NB4 (cell line): ENCODE measurements around the gene AFAP1.

Experiments
- DNase-seq: peaks from one replicate; pipeline ENCODE4 v3.0.0; 2010; ENCODE audit warnings: low read depth
- H3K4me3 ChIP-seq: one replicate; pipeline ENCODE4 v1.5.1; 2011; ENCODE audit warnings: mild to moderate bottlenecking, low read depth, low read length, moderate library complexity
- MYC ChIP-seq: IDR thresholded peaks from 2 replicates; pipeline ENCODE4 v1.6.1; 2011; ENCODE audit warnings: low read depth, low read length
- POLR2A ChIP-seq: IDR thresholded peaks from 2 replicates; pipeline ENCODE4 v1.6.1; 2011; ENCODE audit warnings: mild to moderate bottlenecking; ENCODE audit not compliant: insufficient read length; ENCODE audit errors: extremely low read depth
- TF ChIP-seq, protein P1 (sequence below): IDR thresholded peaks from one replicate; pipeline ENCODE4 v1.5.1; 2012; ENCODE audit warnings: low read depth, low read length
- TF ChIP-seq, protein P2 (sequence below): IDR thresholded peaks from 2 replicates; pipeline ENCODE4 v1.6.1; 2011; ENCODE audit warnings: low read depth, low read length

The AFAP1 gene

DNA sequence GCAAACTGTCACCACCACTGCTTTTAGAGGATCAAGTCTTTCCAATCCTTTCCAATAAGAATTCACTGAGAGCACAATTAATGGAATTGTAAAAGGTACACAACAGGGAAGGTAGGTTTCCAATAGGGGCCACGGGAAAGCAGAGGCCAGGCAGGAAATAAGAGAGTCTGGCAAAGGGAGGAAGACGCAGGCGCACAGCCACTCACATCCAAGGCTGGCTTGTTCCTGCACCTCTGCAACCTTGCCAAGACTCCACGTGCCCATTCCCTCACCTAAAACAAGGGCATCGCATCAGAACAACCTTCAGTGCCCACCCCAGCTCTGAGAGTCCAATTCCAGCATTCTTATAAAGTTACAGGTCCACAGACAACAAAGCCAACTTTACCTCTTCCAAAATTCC lies 81.2 kb downstream of the AFAP1 start:
- no peak for DNase-seq
- H3K4me3 ChIP-seq: no peak overlapping the region
- TF ChIP-seq, protein P1, sequence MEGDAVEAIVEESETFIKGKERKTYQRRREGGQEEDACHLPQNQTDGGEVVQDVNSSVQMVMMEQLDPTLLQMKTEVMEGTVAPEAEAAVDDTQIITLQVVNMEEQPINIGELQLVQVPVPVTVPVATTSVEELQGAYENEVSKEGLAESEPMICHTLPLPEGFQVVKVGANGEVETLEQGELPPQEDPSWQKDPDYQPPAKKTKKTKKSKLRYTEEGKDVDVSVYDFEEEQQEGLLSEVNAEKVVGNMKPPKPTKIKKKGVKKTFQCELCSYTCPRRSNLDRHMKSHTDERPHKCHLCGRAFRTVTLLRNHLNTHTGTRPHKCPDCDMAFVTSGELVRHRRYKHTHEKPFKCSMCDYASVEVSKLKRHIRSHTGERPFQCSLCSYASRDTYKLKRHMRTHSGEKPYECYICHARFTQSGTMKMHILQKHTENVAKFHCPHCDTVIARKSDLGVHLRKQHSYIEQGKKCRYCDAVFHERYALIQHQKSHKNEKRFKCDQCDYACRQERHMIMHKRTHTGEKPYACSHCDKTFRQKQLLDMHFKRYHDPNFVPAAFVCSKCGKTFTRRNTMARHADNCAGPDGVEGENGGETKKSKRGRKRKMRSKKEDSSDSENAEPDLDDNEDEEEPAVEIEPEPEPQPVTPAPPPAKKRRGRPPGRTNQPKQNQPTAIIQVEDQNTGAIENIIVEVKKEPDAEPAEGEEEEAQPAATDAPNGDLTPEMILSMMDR: no peak
- TF ChIP-seq POLR2A (no peak), MYC (no peak)
- TF ChIP-seq, protein P2, sequence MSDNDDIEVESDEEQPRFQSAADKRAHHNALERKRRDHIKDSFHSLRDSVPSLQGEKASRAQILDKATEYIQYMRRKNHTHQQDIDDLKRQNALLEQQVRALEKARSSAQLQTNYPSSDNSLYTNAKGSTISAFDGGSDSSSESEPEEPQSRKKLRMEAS: no peak

DNA sequence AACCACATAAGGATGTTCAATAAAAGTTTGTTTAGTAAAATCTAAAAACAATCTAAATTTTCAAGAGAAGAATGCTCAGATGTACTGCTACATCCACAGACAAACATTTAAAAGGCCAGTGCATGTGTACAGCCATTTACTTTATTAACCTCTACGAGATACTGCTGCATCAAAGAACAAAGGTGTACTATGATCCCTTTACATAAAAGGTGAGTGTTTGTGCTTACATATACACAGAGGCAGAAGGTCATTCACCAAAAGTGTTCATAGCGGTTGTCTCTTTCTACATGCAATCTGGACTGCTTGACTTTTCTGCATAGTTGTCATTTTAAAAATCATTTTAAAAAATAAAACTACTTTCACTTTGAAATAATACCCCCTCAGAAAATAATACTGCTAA lies 81.7 kb downstream of the AFAP1 start:
- TF ChIP-seq POLR2A (no peak), MYC (no peak)
- TF ChIP-seq, protein P2: no peak
- TF ChIP-seq, protein P1: no peak
- no peak overlapping the region for H3K4me3 ChIP-seq
- no peak for DNase-seq

DNA sequence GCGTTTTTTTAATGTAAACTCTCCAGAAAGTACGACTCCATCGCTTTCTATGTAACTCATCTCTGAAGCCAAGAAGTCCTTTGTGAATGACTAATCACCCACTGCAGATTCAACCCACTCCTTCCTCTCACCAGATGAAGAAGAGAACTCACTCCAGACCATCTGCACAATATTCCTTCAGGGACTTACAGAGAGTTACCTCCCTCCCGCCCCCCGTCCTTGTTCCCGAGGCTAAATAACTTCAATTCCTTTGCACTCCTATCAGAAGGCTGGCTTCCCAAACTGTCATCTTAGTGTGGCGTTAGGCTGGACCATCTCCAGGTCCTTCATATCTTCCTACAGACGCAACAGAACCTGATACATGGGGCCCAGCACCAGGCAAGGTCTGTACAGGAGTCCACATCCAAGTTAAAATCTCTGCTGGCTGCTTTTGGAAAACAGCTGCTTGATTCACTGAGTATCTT lies 82.4 kb downstream of the AFAP1 start:
- TF ChIP-seq POLR2A (no peak), MYC (no peak)
- TF ChIP-seq, protein P1: no peak
- no peak for DNase-seq
- H3K4me3 ChIP-seq: no peak overlapping the region

DNA sequence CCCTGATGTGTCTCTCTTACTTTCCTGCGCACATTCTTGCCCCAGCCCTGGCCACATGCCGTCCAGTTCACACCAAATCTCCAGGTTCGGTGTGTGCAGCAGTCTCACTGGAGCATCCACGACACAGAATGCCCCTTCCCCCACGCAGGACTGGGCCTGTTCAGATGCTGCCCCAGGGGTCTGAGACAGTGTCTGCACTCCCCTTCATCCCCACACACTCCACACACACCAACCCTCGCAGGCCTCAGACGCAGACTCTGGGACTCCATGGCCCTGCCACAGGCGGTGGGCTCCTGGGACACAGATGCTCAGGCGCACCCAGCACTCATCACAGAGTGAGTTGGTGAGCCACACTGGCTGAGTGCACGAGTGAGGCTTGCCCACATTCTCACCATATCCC lies 83.9 kb downstream of the AFAP1 start:
- H3K4me3 ChIP-seq: no peak overlapping the region
- DNase-seq: no peak
- TF ChIP-seq MYC: no peak
- TF ChIP-seq POLR2A: no peak
- TF ChIP-seq, protein P2: no peak
- TF ChIP-seq, protein P1: no peak

DNA sequence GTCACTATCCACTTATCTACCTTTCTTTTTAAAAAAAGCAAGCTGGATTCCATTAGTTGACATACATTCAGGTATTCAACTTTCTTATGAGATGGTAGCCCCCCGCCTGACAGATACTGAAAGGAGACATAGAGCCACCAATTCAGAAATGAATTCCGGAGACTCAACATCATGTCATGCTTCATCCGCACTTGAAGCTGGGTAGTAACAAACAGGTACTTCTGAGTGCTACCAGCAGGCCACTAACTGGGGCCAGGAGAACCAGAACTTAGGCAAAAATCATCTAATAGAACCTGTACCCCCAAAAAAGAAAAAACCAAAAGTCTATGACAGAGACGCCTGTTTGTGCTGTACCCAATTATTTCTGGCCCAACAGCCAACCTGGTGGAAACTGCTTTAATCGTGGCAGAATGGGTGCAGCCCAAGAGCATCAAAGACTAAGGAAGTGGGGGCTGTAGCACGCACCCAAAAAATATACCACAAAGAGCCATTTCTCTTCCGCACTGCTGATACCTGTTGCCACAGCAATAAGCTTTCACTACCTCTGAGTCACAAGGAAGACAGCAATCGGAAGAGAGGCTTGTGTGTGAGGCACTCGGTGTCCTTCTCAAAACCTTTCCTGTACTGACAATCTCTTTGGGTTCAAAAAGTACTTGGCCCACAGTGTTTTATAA lies 84.8 kb downstream of the AFAP1 start:
- TF ChIP-seq, protein P2: no peak
- TF ChIP-seq POLR2A (no peak), MYC (no peak)
- TF ChIP-seq, protein P1: no peak
- DNase-seq: no peak
- H3K4me3 ChIP-seq: no peak overlapping the region
